GM18909 (cell line): Measurements from ENCODE around the gene USP31.
"Not testable (repeated sequence)": the region's sequence is repeated elsewhere in the genome, so short reads cannot be mapped to it uniquely, and the experiment has no call there.

Experiments used
- ATAC-seq: cut with Tn5 transposase; IDR thresholded peaks from one replicate; pipeline ENCODE4 v1.9.1; 2021; ENCODE audit warnings: mild to moderate bottlenecking; ENCODE audit not compliant: unreplicated experiment, poor library complexity

USP31 gene

GRCh38 chr16:23103603-23104002, 45.6 kb downstream of the USP31 start:
- ATAC-seq = no peak

GRCh38 chr16:23101012-23101550, 48.2 kb downstream of the USP31 start:
- ATAC-seq = no peak

- ATAC-seq = not testable (repeated sequence)
Observed at GRCh38 chr16:23096450-23096849, 52.8 kb downstream of the USP31 start.

DNA sequence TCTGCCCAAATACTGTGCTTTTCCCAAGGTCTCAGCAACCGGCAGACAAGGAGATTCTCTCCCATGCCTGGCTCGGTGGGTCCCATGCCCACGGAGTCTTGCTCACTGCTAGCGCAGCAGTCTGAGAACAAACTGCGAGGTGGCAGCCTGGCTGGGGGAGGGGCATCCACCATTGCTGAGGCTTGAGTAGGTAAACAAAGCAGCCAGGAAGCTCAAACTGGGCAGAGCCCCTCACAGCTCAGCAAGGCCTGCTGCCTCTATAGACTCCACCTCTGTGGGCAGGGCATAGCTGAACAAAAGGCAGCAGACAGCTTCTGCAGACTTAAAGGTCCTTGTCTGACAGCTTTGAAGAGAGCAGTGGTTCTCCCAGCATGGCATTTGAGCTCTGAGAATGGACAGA, 55.1 kb downstream of the USP31 start:
- ATAC-seq = not testable (repeated sequence)

DNA sequence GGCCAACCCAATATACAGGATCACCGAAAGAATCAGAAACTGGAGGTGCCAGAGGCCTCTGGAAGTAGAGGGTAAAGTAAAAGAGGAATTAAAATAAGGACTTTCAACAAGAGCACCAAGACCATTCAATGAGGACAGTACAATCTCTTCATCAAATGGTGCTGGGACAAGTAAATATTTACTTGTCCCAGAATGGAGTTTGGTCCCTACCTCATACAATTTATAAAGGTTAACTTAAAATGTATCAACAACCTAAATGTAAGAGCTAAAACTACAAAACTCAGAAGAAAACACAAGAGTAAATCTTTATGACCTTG, 56.5 kb downstream of the USP31 start:
- ATAC-seq = no peak

- no peak for ATAC-seq
Observed at GRCh38 chr16:23092072-23092800, 57.0 kb downstream of the USP31 start.

DNA sequence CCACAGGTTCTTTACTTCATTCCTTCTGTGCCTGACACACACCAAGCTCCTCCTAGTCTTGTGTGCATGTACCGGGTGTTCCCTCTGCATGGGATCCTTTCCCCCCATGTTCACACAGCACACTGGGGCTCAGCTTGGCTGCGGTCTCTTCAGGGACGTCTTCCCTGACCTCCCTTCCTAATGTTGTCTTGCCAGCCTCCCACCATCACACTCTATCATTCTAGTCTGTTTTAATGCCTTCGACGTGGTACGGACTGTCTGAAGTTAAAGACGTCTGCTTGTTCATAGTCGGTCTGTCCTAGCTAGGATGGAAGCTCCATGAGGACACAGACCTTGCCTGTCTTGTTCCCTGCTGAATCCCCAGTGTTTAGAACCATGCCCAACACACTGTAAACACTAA, 60.1 kb downstream of the USP31 start:
- no peak for ATAC-seq

DNA sequence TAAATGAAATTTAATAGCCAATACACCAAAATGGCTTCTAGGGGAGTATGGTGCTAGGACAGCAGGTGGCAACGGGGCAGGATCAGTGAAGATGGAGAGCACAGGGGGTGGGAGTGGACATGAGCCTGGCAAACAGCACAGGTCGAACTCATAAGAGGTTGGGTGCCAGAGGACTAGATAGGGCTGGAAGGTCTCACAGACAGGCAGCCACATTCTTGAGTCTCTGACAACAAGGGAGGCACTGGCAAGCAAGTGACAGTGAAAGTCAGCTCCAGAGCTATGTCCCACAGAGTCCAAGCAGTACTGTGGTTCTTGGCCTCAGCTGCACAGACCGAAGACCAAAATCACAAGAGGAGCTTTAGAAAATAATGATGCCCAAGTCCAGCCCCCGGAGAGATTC, 61.2 kb downstream of the USP31 start:
- no peak for ATAC-seq

GRCh38 chr16:23085949-23086348, 63.3 kb downstream of the USP31 start:
- no peak for ATAC-seq

DNA sequence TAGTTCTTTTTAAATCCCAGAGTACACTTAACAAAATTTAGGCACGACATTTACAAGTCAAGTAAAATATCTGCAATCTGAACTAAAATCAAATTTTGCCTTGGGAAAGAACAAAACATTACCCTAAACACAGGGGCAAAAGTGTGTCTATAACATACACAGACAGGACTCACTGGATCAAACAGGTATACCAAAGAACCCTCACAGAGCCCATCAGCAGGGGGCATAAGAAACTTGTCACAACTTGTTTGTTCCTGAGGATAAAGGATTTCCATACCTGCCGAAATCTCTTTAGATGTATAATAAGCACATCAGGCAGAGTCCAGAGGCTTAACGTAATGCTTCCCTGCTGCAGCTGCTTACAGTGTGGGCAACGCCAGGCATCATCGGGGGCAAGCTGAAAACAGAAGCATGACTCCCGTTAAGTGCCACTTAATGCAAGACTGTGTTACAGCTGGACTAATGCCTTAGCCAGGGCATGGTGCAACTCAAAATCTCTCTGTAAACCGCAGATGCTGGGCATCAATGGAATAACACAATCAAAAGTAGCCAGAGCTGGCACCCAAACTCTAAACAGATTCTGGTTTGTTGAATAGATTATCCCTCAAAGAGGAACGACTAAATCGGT, 67.0 kb downstream of the USP31 start:
- no peak for ATAC-seq

DNA sequence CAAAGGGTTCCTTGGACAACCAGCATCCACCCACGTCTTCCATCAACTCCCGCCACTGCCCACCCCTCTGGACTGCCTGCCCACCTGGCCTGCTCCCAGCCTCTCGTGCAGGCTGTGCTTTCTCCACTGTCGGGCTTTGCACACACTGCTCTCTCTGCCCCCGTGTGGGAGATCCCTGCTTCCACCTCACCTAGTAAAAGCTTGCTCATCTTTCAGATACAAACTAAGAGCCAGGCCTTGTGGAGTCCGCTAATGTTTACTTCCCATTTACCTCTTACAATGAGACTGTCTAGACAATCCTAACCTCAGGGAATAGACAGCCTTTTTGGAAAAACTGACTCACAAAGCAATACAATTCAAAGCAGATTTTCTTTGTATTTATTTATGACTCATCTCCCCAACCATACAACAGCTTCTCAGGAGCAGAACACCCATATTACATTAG, 67.6 kb downstream of the USP31 start:
- ATAC-seq = no peak

DNA sequence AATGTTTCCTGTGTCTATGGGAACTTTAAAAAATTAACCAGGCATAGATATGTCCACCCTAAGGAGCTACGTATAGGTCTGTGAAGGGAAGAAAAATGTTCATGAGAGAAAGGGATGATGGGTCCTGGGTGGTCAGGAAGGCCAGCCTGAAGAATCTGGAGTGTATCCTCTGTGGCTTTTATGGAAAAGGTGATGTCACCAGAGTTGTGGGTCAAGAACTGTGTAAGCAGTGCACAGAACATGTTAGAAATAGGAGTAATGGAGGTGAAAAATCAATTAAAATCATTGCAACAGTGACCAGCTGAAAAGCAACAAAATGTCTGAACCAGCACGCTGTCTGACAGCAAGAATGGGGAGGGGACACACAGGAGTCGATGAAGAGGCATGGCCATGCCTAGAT, 68.5 kb downstream of the USP31 start:
- no peak for ATAC-seq

GRCh38 chr16:23080329-23080728, 68.9 kb downstream of the USP31 start:
- ATAC-seq = no peak

GRCh38 chr16:23079675-23080301, 69.5 kb downstream of the USP31 start:
- no peak for ATAC-seq

DNA sequence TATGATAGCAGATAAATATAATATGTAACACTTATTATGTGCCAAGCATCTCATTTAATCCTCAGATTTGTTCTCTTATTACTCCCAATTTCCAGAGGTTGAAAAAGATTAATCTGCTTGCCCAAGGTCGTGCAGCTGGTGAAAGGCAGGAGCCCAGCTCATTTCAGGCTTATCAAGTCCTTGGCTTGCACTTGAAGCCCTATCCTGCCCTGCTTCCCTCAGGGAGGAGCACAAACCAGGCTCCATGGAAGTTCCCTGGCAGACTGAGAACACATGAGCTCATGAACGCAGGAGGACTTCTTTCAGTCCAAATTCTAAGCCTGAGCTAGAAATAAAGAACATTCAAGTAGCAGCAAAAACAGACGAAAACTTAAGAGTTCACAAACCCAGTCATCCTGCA, 74.8 kb downstream of the USP31 start:
- ATAC-seq = no peak

GRCh38 chr16:23072769-23073549, 76.3 kb downstream of the USP31 start:
- no peak for ATAC-seq

GRCh38 chr16:23072084-23072599, 77.1 kb downstream of the USP31 start:
- ATAC-seq = no peak

- no peak for ATAC-seq
Observed at GRCh38 chr16:23071196-23072083, 77.8 kb downstream of the USP31 start.

DNA sequence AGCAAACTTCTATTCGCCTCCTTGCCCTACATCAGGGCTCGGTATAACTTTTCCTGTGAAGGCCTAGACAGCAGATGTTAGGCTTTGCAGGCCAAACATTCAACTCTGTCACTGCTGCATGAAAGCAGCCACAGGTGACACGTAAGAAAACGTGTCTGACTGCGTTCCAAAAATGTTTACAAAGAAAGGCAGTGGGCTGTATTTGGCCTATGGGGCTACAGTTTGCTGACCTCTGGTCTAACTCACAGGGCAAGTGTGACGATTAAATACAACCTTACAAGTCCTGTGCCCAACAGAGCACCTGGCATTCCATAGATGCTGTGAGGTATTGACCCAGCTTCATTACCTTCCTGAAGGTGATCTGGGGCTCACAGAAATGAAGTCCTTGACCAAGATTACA, 79.4 kb downstream of the USP31 start:
- no peak for ATAC-seq
